T47D (cell line): ENCODE measurements around the gene PGR.
"Not testable (repeated sequence)": the region's sequence is repeated elsewhere in the genome, so short reads cannot be mapped to it uniquely, and the experiment has no call there.

Experiments used
- DNase-seq, 2 experiments: peaks; one replicate each; pipeline versions ENCODE4 v3.0.0 to v3.0.0-alpha.2; 2011 to 2012; ENCODE audit warnings: low read depth in 1 of 2, low spot score in 1 of 2
- JUND ChIP-seq: IDR thresholded peaks from 2 replicates; pipeline ENCODE4 v1.6.1; 2012; ENCODE audit warnings: low read depth
- in situ Hi-C: cut with HindIII; loops from 2 replicates; pipeline ENCODE4 v1.10.0; 2016; ENCODE audit warnings: low sequenced_read_pairs, low pct_unique_long_range_greater_than_20kb

The PGR gene

DNA sequence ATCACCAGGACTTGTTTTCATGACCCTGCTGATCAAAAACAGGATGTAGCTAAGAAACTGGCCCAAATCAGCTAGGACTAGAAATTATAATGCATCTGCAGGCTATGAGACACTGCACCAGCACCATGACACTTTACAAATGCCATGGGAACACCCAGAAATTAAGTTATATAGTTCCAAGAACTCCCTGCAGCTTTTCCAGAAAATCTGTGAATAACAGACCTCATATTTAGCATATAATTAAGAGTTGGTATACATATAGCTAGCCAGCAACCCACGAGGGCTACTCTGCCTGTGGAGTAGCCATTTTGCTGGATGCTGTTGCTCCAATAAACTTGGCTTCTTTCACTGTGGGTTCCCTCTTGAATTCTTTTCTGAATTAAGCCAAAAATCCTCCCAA lies 101.0 kb downstream of the PGR start:
- TF ChIP-seq JUND, result no peak
- in situ Hi-C loops, result no loop called here
- DNase-seq, result no peak

DNA sequence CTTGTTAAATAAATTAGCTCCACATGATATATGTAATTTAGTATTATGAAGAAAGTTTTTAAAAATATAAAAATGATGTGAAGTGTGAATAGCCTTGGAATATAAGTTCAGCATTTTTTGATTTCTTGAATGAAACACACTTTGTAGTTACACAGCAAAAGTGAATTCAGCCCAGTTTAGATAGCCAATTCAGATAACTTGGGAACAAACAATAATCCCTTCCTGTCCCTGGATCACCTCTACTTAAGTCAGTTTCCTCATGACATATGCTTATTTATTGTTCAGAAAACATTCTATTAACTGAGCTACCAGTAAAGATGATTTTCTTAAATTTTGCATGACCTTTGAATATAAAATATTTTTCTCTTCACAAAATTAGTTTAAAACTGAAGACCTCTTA lies 107.4 kb downstream of the PGR start:
- in situ Hi-C loops, result no loop called here
- no peak for TF ChIP-seq JUND
- peak; percentile 35 to 84 for DNase-seq

DNA sequence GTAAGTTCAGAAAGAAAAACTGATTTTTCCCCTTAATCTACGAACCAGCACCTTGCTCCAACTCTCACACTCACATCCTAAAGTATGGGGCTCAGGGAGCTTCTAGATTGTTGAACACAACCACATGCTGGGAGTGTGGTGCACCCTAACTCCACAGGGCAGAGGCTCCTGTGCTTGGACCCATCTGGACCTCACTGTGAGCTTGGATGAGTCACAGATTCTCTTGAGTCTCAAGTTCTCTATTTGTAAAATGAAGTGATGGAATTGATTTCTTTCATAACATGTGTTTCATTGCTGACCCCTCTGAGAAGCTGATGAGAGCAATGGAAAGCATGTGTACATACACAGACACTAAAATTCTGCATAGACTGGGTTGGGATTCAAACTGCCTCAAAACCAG lies 109.7 kb downstream of the PGR start:
- TF ChIP-seq JUND, result no peak
- DNase-seq, result no peak
- in situ Hi-C loops, result no loop called here

DNA sequence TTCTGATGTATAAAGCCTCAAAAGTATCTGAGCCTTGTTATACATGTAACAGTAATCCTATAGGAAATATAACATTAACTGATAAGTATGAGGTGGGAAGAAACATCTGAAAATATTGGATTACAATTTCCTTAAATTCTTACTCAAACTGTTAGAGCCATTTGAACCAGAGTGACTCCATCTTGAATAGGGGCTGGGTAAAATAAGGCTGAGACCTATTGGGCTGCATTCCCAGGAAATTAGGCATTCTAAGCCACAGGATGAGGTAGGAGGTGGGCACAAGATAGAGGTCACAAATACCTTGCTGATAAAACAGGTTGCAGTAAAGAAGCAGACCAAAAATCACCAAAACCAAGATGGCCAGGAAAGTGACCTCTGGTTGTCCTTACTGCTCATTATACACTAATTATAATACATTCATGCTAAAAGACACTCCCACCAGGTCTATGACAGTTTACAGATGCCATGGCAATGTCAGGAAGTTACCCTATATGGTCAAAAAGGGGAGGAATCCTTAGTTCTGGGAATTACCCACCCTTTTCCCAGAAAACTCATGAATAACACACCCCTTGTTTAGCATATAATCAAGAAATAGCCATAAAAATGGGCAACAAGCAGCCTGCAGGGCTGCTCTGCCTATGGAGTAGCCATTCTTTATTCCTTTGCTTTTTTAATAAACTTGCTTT lies 114.9 kb downstream of the PGR start:
- DNase-seq, result no peak
- in situ Hi-C loops, result no loop called here
- TF ChIP-seq JUND, result no peak

DNA sequence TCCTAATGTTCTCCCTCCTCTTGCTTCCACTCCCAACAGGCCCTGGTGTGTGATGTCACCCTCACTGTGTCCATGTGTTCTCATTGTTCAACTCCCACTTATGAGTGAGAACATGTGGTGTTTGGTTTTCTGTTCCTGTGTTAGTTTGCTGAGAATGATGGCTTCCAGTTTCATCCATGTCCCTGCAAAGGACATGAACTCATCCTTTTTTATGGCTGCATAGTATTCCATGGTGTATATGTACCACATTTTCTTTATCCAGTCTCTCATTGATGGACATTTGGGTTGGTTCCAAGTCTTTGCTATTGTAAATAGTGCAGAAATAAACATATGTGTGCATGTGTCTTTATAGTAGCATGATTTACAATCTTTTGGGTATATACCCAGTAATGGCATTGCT lies 115.9 kb downstream of the PGR start:
- DNase-seq, in situ Hi-C loops: not testable (repeated sequence)

DNA sequence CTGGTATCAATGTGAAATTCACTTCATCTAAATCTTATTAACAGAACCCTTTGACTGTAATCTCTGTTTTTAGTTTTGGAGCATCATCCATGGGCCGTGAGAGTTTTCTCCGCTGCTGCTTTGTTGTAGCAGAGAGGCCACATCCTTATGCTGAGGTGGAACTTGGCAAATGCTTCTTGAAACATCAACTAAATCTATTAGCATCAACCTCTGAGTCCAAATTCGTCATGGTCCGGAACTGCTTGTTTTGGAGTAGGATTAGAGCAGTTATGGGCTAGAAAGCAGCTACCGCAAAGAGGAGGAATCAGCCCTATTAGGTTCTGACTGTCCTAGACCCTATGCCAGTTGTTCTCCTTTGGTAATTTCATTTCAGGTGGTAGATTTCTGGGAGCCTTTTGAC lies 117.7 kb downstream of the PGR start:
- no peak for TF ChIP-seq JUND
- DNase-seq, result no peak
- in situ Hi-C loops, result no loop called here

DNA sequence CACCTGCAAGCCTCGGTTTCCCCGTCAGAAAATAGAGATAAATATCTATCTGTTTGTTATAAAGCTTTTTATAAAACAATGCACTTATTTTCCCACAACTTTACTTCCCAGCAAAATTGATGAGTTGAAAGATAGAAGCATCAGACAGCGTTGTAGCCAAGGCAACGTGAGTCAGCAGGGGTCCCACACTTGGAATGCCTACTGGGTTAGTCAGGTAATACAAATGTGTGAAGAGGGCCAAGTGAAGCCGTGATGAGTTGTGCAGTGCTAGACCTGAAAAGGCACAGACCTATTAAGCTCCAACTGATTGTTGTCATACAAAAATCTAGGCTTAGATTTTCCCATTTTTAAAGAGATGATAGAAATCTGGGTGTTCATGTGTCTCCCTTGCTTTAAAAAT lies 118.7 kb downstream of the PGR start:
- TF ChIP-seq JUND, result no peak
- no peak for DNase-seq
- in situ Hi-C loops, result no loop called here

DNA sequence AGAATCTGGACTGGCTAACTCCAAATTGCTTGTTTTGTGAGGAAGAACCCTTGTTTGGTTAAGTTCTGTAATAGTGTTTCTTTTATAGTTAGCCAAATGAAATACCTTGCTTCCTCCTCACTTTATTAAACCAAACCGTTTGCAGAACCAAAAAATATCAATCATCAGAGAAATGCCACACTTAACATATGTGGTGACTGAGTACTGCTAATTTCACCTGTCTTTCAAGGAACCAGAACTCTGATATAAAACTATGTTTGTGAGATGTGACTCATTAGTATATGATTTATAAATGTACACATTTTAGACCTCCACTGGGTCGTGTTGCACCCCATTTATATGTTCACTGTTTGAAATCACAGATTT lies 119.9 kb downstream of the PGR start:
- no peak for TF ChIP-seq JUND
- in situ Hi-C loops, result no loop called here
- DNase-seq, result no peak

DNA sequence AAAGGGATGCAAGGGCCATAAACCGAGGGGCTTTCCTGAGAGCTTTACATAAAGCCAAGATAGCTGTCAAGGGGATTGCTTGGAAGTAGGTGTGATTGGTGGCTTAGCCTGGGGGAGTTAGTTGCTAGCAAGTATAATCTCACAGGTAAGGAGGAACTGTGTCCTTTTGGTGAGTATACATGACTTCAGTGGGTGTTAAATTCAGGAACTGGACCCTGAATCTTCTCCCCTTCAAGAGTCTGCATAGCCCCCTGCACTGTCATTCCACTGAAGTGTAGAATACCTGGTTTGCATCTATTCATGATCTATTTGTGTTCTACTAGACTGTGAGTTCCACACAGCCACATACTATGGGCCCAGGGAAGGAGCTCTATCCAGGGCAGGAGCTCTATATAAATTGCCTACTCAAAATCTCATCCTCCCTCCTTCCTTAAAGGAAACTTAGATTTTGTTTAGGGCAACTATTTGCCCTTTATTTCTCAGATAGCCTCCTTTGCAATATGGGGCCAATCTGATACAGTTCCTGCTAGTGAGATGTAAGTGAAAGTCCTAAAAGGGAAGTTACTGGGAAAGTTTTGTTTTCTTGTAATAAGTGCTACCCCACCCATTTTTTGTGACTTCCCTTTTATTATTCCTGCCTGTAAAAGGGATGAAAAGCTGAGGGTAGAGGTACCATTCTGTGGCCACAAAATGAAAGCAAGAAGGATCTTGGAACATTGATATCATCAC lies 120.5 kb downstream of the PGR start:
- no peak for TF ChIP-seq JUND
- in situ Hi-C loops, result no loop called here
- no peak for DNase-seq

DNA sequence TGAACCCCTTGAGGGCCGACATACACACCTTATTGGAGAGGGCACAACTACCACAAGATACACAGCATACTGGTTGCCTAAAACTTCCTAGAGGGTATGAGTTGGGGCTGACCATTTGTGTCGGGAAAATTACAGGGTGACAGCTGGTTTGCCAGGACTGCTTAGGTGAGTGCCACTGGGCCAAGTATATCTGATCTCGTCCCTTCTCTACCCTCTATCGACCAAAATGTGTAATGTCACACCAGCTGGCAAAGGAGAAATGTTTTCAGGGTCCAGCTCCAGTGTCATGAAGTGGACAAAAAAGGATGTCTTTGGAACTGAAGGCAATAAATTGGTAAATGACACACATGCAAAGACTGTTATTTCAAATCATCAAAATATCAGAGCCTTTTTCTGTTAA lies 126.1 kb downstream of the PGR start:
- in situ Hi-C loops, result no loop called here
- no peak for TF ChIP-seq JUND
- DNase-seq, result peak in 1 of 2 experiments; percentile 67

DNA sequence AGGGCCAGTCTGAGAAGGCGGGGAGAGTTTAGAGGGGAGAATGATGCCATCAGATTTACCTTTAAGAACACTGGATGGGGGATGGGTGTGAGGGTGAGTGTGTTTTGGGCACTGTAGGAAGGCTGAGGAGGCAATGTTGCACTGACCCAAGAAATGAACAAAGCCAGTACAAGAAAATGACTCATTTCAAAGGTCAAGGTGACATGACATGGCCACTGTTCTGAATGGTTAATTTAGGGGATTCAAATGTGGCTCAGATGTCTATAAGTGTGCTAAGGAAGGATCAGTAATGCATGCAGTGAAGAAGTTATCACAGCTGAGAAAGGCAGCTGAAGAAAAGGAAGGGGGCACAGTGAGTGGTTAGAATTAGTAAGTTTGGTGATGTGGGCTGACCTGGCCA lies 129.9 kb downstream of the PGR start:
- in situ Hi-C loops, result no loop called here
- DNase-seq, result peak in 1 of 2 experiments; percentile 57
- TF ChIP-seq JUND, result no peak

DNA sequence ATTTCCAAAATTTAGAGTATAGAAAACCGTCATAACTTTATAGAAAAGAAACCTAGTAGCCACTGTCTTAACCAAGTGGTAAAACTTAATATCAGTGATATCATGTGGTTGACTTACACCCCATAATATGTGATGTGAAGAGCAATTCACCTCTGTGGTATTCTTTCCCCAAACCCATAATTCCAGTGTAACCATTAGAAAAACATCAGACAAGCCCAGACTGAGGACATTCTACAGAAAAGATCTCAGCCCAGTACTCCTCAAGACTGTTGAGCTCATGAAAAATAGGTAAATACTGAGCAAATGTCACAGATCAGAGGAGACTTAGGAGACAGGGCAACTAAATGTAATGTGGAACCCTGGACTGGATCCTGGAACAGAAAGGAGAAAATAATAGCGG lies 134.6 kb downstream of the PGR start:
- DNase-seq, result no peak
- in situ Hi-C loops, result no loop called here
- no peak for TF ChIP-seq JUND

DNA sequence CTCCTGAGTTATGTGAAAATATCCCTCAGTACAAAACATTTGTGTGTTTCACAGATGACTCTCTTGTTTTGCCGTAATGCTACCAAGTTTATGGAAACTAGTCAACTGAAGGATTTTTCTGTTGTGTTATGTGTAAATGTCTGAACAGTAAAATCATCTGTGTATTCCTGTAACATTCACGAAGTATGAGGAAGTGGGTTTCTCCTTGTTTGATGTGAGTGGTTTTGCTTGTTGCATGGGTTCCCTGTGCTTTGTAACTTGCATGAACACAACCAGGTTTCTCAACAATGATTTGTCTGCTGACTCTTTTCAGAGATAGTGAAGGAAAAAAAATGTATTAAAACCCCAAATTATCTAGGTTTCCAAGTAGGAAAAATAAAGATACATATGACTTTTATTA lies 138.1 kb downstream of the PGR start:
- peak in 1 of 2 experiments; percentile 59 for DNase-seq
- TF ChIP-seq JUND, result no peak

DNA sequence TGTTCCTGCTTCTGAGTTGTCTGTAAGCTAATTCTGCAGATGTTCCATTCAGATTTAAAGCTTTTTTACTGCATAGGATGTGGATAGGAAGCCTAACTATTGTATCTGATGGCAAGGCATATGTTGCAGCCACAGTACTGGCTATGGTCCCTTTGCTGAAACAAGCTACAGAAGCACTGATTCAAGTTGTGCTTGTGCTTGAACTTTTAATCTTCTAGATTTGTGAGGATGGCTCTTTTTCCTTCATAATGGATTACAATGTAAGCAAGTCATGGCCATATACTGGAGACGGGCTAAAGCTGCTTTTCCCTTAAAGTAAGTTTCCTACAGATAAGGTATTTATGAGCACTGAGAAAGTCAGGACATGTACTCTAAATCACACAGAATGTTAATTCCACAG lies 138.7 kb downstream of the PGR start:
- no peak for TF ChIP-seq JUND
- in situ Hi-C loops, result no loop called here
- no peak for DNase-seq

More for the DNA sequence above, 138.1 kb downstream of the PGR start:
- in situ Hi-C loops, result no loop called here
